HG03108 (cell line): ENCODE measurements around the gene PITRM1.
A peak's percentile ranks its signal among the peaks of the same experiment; 100 is the strongest.
"Not testable (repeated sequence)": the region's sequence is repeated elsewhere in the genome, so short reads cannot be mapped to it uniquely, and the experiment has no call there.

Experiments
- ATAC-seq: cut with Tn5 transposase; IDR thresholded peaks from one replicate; pipeline ENCODE4 v1.9.1; 2021; ENCODE audit warnings: moderate library complexity; ENCODE audit not compliant: unreplicated experiment

The PITRM1 gene, protein sequence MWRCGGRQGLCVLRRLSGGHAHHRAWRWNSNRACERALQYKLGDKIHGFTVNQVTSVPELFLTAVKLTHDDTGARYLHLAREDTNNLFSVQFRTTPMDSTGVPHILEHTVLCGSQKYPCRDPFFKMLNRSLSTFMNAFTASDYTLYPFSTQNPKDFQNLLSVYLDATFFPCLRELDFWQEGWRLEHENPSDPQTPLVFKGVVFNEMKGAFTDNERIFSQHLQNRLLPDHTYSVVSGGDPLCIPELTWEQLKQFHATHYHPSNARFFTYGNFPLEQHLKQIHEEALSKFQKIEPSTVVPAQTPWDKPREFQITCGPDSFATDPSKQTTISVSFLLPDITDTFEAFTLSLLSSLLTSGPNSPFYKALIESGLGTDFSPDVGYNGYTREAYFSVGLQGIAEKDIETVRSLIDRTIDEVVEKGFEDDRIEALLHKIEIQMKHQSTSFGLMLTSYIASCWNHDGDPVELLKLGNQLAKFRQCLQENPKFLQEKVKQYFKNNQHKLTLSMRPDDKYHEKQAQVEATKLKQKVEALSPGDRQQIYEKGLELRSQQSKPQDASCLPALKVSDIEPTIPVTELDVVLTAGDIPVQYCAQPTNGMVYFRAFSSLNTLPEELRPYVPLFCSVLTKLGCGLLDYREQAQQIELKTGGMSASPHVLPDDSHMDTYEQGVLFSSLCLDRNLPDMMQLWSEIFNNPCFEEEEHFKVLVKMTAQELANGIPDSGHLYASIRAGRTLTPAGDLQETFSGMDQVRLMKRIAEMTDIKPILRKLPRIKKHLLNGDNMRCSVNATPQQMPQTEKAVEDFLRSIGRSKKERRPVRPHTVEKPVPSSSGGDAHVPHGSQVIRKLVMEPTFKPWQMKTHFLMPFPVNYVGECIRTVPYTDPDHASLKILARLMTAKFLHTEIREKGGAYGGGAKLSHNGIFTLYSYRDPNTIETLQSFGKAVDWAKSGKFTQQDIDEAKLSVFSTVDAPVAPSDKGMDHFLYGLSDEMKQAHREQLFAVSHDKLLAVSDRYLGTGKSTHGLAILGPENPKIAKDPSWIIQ

DNA sequence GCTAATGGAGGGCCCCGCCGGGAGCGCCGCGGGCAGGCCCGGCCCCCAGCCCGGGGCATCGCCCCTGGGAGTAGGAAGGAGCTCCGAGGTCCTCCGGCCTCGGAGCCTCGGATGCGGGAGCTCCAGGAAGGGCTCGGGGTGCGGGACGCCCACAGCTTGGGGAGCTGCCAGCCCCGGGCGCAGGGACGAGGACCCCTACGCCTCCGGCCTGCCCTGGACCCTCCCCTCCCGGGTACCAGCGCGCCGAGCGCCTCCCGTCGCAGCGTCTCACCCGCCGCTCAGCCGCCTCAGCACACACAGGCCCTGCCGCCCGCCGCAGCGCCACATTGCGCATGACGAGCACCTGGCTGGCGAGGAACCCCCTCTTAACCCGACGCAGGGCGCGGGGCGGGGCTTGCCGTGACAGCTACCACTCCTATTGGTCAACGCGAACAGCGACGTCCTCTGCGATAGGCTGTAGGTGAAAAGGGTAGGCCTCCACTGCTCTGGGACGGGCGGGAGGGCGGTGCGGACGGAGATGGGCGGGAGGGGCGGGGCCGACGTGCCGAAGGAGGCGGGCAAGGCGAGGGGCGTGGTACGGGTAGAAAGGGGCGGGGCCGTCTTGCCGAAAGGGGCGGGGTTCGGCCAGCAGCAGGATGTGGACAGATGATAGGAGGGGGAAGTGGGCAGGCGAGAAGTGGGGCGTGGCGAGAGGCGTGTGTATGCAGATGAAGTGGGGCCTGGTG lies at the start of gene PITRM1:
Gene PITRM1 (minus strand): TSS at position 337 of the 725 bp plus-strand sequence. CDS start 10 bp downstream, at position 327.
- peak; percentile 96 for ATAC-seq

DNA sequence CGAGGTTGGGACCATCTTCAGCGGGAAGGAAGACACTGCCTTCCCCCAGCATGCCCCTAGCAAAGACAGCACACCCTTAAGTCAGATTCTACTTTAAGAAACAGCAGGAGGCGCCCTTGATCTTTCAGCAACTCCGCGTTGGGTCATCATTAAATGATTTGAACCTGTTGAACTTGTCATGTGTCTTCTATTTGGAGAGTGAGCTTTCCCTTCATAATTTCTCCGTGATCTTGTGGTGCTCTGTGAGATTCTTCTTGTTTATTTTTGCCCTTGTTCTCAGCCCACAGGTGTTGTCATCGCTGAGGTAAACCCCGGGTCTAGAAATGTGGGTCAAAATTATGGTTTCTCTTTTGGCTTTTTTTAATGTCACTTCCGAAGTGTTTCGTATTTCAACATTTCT lies 49.5 kb upstream of the PITRM1 start:
- ATAC-seq: no peak

GRCh38 chr10:3221601-3222000 lies 49.0 kb upstream of the PITRM1 start:
- ATAC-seq: not testable (repeated sequence)

DNA sequence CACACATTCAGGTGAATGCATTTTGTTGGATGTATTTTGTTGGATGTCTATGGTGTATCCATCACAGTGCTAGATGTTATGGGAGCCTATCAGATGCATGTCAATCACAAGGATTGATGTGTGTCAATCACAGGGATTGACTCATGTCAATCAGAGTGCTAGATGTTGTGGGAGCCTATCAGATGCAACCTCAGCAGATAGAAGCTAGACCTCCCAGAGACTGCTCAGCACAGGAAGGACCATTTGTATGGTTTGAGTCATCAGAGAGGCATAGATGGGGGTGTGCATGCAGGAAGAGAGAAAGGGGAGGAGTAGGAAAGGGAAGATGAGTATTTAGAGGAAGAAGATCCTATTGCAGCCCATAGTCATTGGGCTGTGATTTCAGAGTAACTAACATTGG lies 48.3 kb upstream of the PITRM1 start:
- ATAC-seq: no peak

GRCh38 chr10:3219021-3219628 lies 46.5 kb upstream of the PITRM1 start:
- ATAC-seq: not testable (repeated sequence)

- no peak for ATAC-seq
Measured at GRCh38 chr10:3217853-3218252, 45.3 kb upstream of the PITRM1 start.

DNA sequence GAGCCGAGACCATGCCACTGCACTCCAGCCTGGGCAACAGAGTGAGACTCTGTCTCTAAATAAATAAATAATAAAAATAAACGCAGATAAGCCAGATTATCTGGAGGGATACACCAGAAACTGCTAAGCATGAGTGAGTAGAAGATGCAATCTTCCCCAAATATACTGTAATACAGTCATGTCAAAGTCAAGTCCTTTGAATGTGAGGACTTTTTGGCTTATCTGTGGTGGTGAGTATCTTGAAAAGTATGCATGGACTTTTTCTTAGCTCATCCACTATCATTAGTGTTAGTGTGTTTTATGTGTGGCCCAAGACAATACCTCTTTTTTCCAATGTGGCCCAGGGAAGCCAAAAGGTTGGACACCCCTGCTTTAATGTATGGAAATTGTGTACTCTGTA lies 44.7 kb upstream of the PITRM1 start:
- ATAC-seq: no peak

- no peak for ATAC-seq
Measured at GRCh38 chr10:3215153-3215775, 42.7 kb upstream of the PITRM1 start.

GRCh38 chr10:3213758-3214515 lies 41.4 kb upstream of the PITRM1 start:
- ATAC-seq: no peak

DNA sequence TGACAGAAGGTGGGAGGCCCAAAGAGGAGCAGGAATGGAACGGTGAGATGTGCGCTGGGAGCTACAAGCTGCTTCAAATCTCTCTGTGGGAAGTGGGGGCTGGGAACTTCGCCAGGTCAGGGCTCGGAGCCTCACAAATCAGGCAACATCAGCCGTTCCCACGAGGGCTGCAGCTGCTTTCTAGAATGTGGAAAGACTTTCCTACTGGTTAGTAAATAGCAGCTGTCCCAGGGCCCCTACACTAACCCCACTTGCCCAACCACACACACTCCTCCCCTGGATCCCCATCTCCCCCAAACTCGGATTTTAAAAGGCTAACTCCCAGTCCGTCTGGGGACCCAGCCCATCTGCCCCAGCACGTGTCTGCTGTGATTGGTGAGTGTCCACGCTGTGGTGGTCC lies 40.6 kb upstream of the PITRM1 start:
- no peak for ATAC-seq

DNA sequence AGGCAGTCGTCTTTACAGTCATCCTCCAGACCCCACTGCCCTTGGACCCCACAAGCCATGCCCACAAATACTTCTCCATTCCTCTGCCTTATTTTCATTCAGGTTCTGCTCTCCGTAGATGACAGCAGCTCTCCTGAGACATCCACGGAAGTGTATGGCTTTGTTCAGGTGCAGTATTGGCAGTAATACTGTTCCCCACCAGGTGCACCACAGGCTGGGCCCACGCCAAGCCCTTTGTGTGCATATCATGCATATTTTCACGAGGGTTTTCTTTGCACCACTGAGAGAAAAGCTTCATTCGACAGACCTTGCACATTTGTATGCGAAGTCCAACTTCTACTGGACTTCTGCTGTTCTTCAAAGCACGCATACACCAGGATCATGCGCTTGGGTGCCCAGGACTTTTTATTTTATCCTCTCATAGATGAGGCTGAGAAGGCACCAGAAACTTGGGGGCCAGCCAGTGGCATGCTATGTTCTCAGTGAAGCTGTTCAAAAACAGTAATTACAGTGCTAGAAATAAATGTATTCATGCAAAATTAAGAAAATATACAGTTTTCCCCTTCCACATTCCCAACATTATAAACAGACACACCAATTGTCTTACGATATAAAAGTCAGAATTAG lies 37.8 kb upstream of the PITRM1 start:
- ATAC-seq: no peak

- no peak for ATAC-seq
Measured at GRCh38 chr10:3208481-3209406, 36.2 kb upstream of the PITRM1 start.

DNA sequence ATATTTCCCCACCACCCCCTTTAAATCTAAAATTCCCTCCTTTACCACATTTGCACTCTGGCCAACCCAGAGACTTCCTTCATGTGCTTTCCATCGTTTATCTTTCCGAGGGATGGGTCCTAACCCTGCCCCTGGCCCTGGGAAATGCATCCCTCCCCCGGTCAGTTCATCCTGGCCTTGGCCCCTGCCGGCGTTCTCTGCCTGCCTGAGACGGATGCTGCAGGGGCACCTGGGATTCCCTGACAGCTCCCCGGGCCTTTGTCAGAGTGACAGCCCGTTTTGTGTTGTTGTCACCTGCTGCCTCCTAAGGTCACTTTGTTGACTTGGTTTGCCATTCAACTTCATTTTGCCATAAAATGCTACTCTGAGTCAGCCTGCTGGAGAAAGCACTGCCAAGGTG lies 34.8 kb upstream of the PITRM1 start:
- ATAC-seq: no peak

DNA sequence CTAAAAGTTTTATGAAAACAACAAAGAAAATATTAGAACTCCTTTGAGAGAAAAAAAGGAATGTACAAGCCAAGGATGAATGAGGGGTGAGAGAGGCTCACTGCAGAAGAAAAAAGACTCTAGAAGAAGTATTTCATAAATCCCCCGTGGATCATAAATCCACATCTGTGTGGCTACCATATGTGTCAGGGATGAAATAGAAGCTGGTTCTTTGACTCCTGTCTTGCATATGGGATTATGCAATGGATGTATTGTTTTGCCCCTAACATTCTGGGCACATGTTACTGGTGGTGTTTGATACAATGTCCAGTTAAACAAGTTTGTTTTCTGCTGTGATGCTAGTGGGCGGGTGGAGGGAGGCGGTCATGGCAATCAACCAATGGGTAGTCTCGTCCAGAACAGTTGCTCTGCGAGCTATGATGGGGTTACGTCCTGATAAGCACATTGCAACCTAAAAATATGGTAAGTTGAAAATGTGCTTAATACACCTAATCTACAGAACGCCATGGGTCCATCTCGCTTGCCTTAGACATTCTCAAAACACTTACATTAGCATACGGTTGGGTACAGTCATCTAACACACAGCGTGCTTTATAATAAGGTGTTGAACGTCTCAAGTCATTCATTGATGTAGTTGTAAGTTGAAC lies 34.1 kb upstream of the PITRM1 start:
- ATAC-seq: no peak

DNA sequence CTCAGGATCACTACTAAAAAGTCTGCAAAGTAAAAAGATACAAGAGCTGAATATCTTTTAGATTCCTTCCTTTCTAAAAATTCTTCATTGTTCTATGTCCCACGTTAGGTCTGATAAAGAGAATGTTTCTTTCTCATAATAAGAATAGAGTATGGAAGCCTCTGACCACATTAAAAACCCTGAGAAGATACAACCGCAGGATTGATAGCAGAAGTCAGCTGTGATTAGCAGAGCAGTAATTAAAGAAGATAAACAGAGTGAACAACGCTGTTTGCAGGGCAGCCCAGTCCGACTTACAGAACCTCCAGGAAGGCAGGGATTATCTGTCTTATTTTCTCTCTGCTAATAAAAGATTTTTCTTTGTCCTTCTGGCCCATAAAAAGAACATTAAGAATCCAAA lies 31.4 kb upstream of the PITRM1 start:
- no peak for ATAC-seq

DNA sequence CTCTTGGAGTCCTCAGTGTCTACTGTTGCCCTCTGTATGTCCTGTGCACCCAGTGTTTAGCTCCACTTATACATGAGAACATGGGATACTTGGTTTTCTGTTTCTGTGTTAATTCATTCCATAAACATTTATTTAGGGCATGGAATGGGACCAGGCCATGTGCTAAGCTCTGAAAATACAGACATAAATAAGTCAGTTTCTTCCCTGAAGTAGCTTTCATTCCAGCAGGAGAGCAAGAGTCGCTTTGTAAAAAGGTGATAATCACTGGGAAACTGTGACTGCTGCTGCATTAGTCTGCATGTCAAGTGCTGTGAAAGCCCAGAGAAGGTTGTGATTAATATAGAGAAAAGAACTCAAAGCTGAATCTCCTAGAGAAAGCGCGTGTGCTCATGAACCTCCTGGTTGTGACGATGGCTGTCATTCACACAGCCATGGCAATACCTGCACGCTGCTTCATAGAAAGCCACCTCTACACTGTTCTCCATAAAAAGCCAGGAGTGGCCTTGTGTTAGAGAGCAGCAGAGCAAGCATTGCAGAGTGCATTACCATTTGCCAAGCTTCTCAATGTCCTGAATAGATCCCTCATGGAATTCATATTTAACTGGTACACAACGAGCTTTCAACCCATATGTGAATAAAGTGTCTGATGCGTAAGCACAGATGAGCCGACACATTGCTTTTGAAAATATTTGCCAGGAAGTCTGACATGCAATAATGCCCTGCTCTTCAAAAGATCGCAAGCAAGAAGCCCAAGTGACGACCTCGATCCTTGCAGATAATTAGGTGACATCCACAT lies 30.6 kb upstream of the PITRM1 start:
- ATAC-seq: no peak

DNA sequence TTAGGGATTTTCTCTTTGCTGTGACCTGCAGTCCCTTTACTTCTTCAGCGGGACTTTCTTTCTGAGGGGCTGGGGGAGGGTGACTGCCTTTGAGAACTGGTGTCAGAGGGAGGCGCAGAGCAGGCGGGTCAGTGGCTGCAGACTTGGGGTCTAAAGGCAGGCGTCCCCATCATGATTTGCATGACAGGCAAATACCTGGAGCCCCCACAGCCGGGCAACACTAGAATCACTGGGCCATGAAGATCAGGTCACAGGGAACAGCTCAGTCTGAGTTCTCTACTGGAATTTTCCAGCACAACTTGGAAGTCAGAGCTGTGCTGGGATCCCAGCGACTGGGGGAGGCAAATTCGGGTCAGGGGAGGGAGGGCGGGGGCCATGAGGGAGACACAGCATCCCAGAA lies 29.2 kb upstream of the PITRM1 start:
- no peak for ATAC-seq
